ENCODE data around the gene RNU2-1.

Gene RNU2-1

GRCh38 chr17:43216369-43216761, 17.4 kb downstream of the RNU2-1 start:
- TF ChIP-seq ZFX (IDR thresholded peaks at IDR 0.05; ENCODE audit: borderline replicate concordance) (no peak), CTCF (IDR thresholded peaks at IDR 0.05) (no peak)
- H3K27ac ChIP-seq = no peak overlapping the region

- TF ChIP-seq CTCF (IDR thresholded peaks at IDR 0.05) (no peak), ZFX (IDR thresholded peaks at IDR 0.05; ENCODE audit: borderline replicate concordance) (no peak)
- H3K27ac ChIP-seq = no peak overlapping the region
Observed at GRCh38 chr17:43215341-43215740, 18.4 kb downstream of the RNU2-1 start.

GRCh38 chr17:43213545-43213944, 20.2 kb downstream of the RNU2-1 start:
- H3K27ac ChIP-seq = peak overlapping the region; percentile 42; the same call in 1 of the 2 replicates
- TF ChIP-seq CTCF (IDR thresholded peaks at IDR 0.05) (no peak), ZFX (IDR thresholded peaks at IDR 0.05; ENCODE audit: borderline replicate concordance) (no peak)

- no peak for TF ChIP-seq ZFX (IDR thresholded peaks at IDR 0.05; ENCODE audit: borderline replicate concordance)
- TF ChIP-seq CTCF (IDR thresholded peaks at IDR 0.05) = no peak
- peak overlapping the region; percentile 42; the same call in 1 of the 2 replicates for H3K27ac ChIP-seq
Observed at GRCh38 chr17:43212641-43213490, 20.9 kb downstream of the RNU2-1 start.

- H3K27ac ChIP-seq = no peak within 1 kb of the TSS
- TF ChIP-seq ZFX (IDR thresholded peaks at IDR 0.05; ENCODE audit: borderline replicate concordance) (no peak), CTCF (IDR thresholded peaks at IDR 0.05) (no peak)
Observed at GRCh38 chr17:43211480-43212402, 22.0 kb downstream of the RNU2-1 start, which contains the start of gene TMEM106A. TMEM106A (plus strand) TSS chr17:43211875; CDS start chr17:43213042, 1,167 bp downstream.

- no peak overlapping the region for H3K27ac ChIP-seq
- TF ChIP-seq CTCF (IDR thresholded peaks at IDR 0.05) = no peak
Observed at GRCh38 chr17:43211123-43211479, 22.7 kb downstream of the RNU2-1 start.
